PC-3 (cell line): ENCODE measurements around the gene FA2H. TPM values are rescaled to one million over a fixed set of nuclear protein-coding genes. Genes with fewer than 3 reads are reported as not detected.
A peak's percentile ranks its signal among the peaks of the same experiment; 100 is the strongest.

Experiments used
- ATAC-seq: fragments of 200-7000 bp; cut with Tn5 transposase; 2 replicates; pipeline ENCODE4 v1.9.1; 2020; ENCODE audit warnings: mild to moderate bottlenecking, moderate library complexity
- BruUV-seq: library from RNA; stranded (reverse); fragments of 400-500 nt; replicated peaks from 2 replicates; lab custom pipeline; 2021; lab: Mats Ljungman, UMichigan
- CTCF ChIA-PET: fragments of 300-600 bp; sonication (Branson Sonifier 250); formaldehyde crosslinking; loops from one replicate; lab custom pipeline; 2022; ENCODE audit warnings: antibody characterized with exemption; lab: Charles Lee
- POLR2A ChIA-PET: fragments of 300-600 bp; sonication (Branson Sonifier 250); formaldehyde crosslinking; loops from one replicate; lab custom pipeline; 2022; ENCODE audit warnings: antibody characterized with exemption; ENCODE audit not compliant: unreplicated experiment; lab: Charles Lee
- DNase-seq: peaks from one replicate; pipeline ENCODE4 v3.0.0-alpha.2; 2015
- H2AFZ ChIP-seq: fragments of 300-600 bp; sonication (generic); 2 replicates; pipeline ENCODE4 v1.6.0; 2016; ENCODE audit warnings: antibody characterized with exemption, low read length
- H3F3A ChIP-seq: fragments of 300-600 bp; sonication (generic); one replicate; pipeline ENCODE4 v1.6.0; 2017; ENCODE audit warnings: antibody characterized with exemption, low read length, control low read depth, mild to moderate bottlenecking; ENCODE audit not compliant: unreplicated experiment
- H3K27ac ChIP-seq: fragments of 300-600 bp; sonication (generic); 2 replicates; pipeline ENCODE4 v1.5.1; 2016; ENCODE audit warnings: mild to moderate bottlenecking, low read length
- H3K27me3 ChIP-seq: fragments of 300-600 bp; sonication (generic); 2 replicates; pipeline ENCODE4 v1.6.1; 2016; ENCODE audit warnings: low read length, mixed read lengths
- H3K36me3 ChIP-seq: fragments of 300-600 bp; sonication (generic); 2 replicates; pipeline ENCODE4 v1.6.1; 2016; ENCODE audit warnings: low read depth, mixed run types, low read length, mixed read lengths
- H3K4me1 ChIP-seq: fragments of 300-600 bp; sonication (generic); 2 replicates; pipeline ENCODE4 v1.5.1; 2016; ENCODE audit warnings: low read length; ENCODE audit not compliant: insufficient read depth
- H3K4me2 ChIP-seq: fragments of 300-600 bp; sonication (generic); 2 replicates; pipeline ENCODE4 v1.6.0; 2016; ENCODE audit warnings: low read length
- H3K4me3 ChIP-seq: fragments of 300-600 bp; sonication (generic); 2 replicates; pipeline ENCODE4 v1.5.1; 2016; ENCODE audit warnings: mild to moderate bottlenecking, low read length, mixed read lengths
- H3K79me2 ChIP-seq: fragments of 300-600 bp; sonication (generic); 2 replicates; pipeline ENCODE4 v1.6.1; 2017; ENCODE audit warnings: low read length, mixed read lengths
- H3K9ac ChIP-seq: fragments of 300-600 bp; sonication (generic); 2 replicates; pipeline ENCODE4 v1.6.0; 2016; ENCODE audit warnings: mild to moderate bottlenecking, low read length
- H3K9me2 ChIP-seq: fragments of 300-600 bp; sonication (generic); replicated peaks from 2 replicates; pipeline ENCODE4 v1.6.1; 2016; ENCODE audit warnings: mixed run types, low read length, mixed read lengths
- H3K9me3 ChIP-seq: fragments of 300-600 bp; sonication (generic); 2 replicates; pipeline ENCODE4 v1.6.1; 2016; ENCODE audit warnings: low read length, mixed read lengths
- H4K20me1 ChIP-seq: fragments of 300-600 bp; sonication (generic); 2 replicates; pipeline ENCODE4 v1.6.1; 2016; ENCODE audit warnings: low read length, mixed read lengths
- CTCF ChIP-seq: fragments of 300-600 bp; sonication (generic); conservative IDR thresholded peaks from 2 replicates; pipeline ENCODE4 v1.5.1; 2017; ENCODE audit warnings: antibody characterized with exemption, low read depth, mild to moderate bottlenecking, low read length
- EZH2 ChIP-seq: fragments of 300-600 bp; sonication (generic); IDR thresholded peaks from one replicate; pipeline ENCODE4 v1.6.1; 2017; ENCODE audit warnings: antibody characterized with exemption, mild to moderate bottlenecking, low read length; ENCODE audit not compliant: unreplicated experiment
- EZH2phosphoT487 ChIP-seq: fragments of 300-600 bp; sonication (generic); IDR thresholded peaks from 2 replicates; pipeline ENCODE4 v1.6.1; 2018; ENCODE audit warnings: mild to moderate bottlenecking, antibody characterized with exemption, low read length, borderline replicate concordance
- intact Hi-C: fragments of 100-400 bp; cut with micrococcal nuclease; formaldehyde crosslinking; loops from 2 replicates; pipeline ENCODE4 v1.9.0; 2023
- total RNA-seq: library from RNA; depleted of rRNA; stranded (reverse); fragments of >200 nt; gene quantifications from 2 replicates; pipeline ENCODE4 v1.2.3, GENCODE V29; 2014

FA2H gene
- total RNA-seq, 1 experiment from 2014 or later = 3.9 TPM

DNA sequence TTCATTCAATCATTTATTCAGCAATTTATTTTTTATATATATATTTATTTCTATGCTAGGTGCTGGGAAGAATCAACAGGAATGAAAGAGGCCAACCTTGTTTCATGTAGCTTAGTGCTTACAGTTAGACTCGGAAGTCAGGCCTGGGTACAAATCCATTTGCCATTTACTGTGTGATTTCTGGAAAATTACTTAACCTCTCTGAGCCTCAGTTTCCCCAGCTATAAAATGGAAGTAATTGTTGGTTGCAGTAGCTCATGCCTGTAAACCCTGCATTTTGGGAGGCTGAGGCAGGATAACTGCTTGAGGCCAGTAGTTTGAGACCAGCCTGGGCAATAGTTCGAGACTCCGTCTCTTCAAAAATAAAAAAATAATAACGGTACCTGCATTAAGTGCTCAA lies 46.7 kb downstream of the FA2H start:
- POLR2A ChIA-PET = no interaction called here
- BruUV-seq = no TSS peak

DNA sequence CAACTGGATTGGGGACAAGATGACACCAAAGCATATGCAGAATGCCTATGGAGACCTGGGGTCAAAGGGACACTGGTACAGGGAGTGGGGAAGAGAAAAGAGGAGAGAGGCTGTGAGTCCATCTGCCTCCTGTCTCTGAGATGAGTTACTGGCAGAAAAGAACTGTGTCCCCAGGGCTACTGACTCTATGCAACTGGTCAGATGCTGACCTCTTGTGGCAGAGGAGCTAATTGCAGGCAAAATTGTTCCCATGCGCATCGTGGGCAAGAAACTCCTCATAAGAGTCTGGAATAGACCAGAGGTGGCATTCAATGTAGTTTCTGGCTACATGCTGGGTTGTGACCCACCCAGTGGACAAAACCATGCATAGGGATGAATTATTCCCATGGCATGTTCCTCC lies 47.9 kb downstream of the FA2H start:
- Histone ChIP-seq H3K9me3 (no peaks in the 10 kb centered on the region), H3K27me3 (no peaks in the 10 kb centered on the region), H3K79me2 (no peaks in the 10 kb centered on the region), H3K27ac (no peak overlapping the region), H3K9ac (no peak overlapping the region), H3K4me1 (peaks cover 17% of the 10 kb centered on the region), H4K20me1 (no peaks in the 10 kb centered on the region), H3K9me2 (no peaks in the 10 kb centered on the region), H3F3A (no peaks in the 10 kb centered on the region), H3K4me3 (no peak overlapping the region), H3K36me3 (no peaks in the 10 kb centered on the region), H2AFZ (no peak overlapping the region), H3K4me2 (no peak overlapping the region)
- POLR2A ChIA-PET = no interaction called here
- ATAC-seq (peak; percentile 55; the same call in 1 of the 2 replicates), DNase-seq (peak; percentile 66)
- TF ChIP-seq EZH2 (no peak), CTCF (peak; percentile 63)
- CTCF ChIA-PET = interaction anchor here (0.5 kb wide), 1 partner anchor 402 kb away, joined by 4 read pairs; no protein-coding TSS in a partner anchor
- intact Hi-C loops = no loop called here
- BruUV-seq = no TSS peak

More for the DNA sequence above, 46.7 kb downstream of the FA2H start:
- no peak overlapping the region for H2AFZ ChIP-seq
- H3K79me2 ChIP-seq = no peaks in the 10 kb centered on the region
- no peak overlapping the region for H3K27ac ChIP-seq
- H3K9me2 ChIP-seq = no peaks in the 10 kb centered on the region
- no peak overlapping the region for H3K4me3 ChIP-seq
- H3K27me3 ChIP-seq = no peaks in the 10 kb centered on the region
- no peaks in the 10 kb centered on the region for H3K36me3 ChIP-seq
- no peaks in the 10 kb centered on the region for H4K20me1 ChIP-seq
- peaks cover 17% of the 10 kb centered on the region for H3K4me1 ChIP-seq
- H3F3A ChIP-seq = no peaks in the 10 kb centered on the region
- TF ChIP-seq CTCF = no peak
- TF ChIP-seq EZH2phosphoT487 = no peak
- TF ChIP-seq EZH2 = no peak
- CTCF ChIA-PET = no interaction called here
- no peak for ATAC-seq
- H3K4me2 ChIP-seq = no peak overlapping the region
- no peaks in the 10 kb centered on the region for H3K9me3 ChIP-seq
- intact Hi-C loops = no loop called here
- DNase-seq = no peak
- H3K9ac ChIP-seq = no peak overlapping the region

DNA sequence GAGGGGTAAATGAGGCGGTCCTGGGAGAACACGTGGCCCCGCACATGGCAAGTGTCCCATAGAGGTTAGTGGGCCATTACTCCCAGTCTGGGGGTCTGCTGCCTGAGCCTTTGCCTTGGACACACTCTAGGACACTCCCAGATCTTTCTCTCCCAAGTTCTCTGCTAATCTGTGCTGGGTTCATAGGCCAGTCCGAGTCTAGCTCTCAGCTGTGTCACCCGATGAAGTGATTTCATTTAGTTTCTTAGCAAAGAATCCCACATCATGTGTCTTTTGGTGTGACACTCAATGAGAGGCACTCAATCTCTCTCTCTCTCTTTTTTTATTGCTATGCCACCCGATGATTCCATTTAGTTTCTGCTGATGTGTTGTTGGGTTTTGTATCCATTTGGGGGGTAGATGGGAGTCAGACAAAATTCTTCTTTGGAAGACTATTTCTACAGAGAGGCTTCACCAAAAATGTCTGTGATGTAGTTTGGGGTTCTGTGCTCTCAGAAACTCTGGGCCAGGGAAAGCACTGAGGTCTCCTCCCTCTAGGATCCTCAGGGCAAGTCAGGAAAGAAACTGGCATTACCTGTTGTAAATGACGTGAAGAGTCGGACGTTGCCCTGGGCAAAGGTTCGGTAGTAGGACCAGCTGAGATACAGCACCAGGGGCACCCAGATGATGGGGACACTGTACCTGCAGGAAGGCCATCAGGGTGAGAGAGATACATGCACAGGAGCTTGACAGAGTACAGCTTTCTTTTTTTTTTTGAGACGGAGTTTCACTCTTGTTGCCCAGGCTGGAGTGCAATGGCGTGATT lies 48.8 kb downstream of the FA2H start:
- BruUV-seq = no TSS peak
- H3K4me1 ChIP-seq = peaks cover 14% of the 10 kb centered on the region
- H3K9me2 ChIP-seq = no peaks in the 10 kb centered on the region
- H3K79me2 ChIP-seq = no peaks in the 10 kb centered on the region
- no peak for TF ChIP-seq EZH2
- no peak for TF ChIP-seq CTCF
- no peak for TF ChIP-seq EZH2phosphoT487
- no peaks in the 10 kb centered on the region for H3K9me3 ChIP-seq
- no peaks in the 10 kb centered on the region for H4K20me1 ChIP-seq
- ChIA-PET POLR2A (interaction anchor here (0.6 kb wide), 1 partner anchor 156 kb away, joined by 4 read pairs; no protein-coding TSS in a partner anchor), CTCF (no interaction called here)
- no peak overlapping the region for H2AFZ ChIP-seq
- no peaks in the 10 kb centered on the region for H3K36me3 ChIP-seq
- no peak overlapping the region for H3K4me2 ChIP-seq
- no peak overlapping the region for H3K9ac ChIP-seq
- H3K4me3 ChIP-seq = no peak overlapping the region
- DNase-seq = no peak
- no peaks in the 10 kb centered on the region for H3F3A ChIP-seq
- intact Hi-C loops = no loop called here
- ATAC-seq = no peak
- H3K27ac ChIP-seq = no peak overlapping the region
- no peaks in the 10 kb centered on the region for H3K27me3 ChIP-seq
